Uterus (tissue), 4 donors: Measurements from ENCODE around the gene KIF26A. TPM values are rescaled to one million over a fixed set of nuclear protein-coding genes. Genes with fewer than 3 reads are reported as not detected.

Source experiments
- DNase-seq, 2 donors: peaks; one replicate each; pipeline ENCODE4 v3.0.0-alpha.2; 2019 to 2020
- H3K27ac ChIP-seq, 2 donors: fragments of 200-600 bp; sonication (generic); 1 replicate in 1 of 2; 2 replicates in 1 of 2; pipeline ENCODE4 v1.5.1; 2016 to 2018
- H3K27me3 ChIP-seq, 2 donors: fragments of 200-600 bp; sonication (generic); one replicate each; pipeline ENCODE4 v1.5.1; 2018 to 2019; ENCODE audit warnings: control low read depth in 1 of 2
- H3K36me3 ChIP-seq, 2 donors: fragments of 200-600 bp; sonication (generic); one replicate each; pipeline ENCODE4 v1.5.1; 2019; ENCODE audit warnings: control low read depth in 1 of 2
- H3K4me1 ChIP-seq, 2 donors: fragments of 200-600 bp; sonication (generic); one replicate each; pipeline ENCODE4 v1.5.1; 2018 to 2019; ENCODE audit warnings: control low read depth in 1 of 2
- H3K4me3 ChIP-seq, 2 donors: fragments of 200-600 bp; sonication (generic); 1 replicate in 1 of 2; 2 replicates in 1 of 2; pipeline ENCODE4 v1.5.1; 2018 to 2019; ENCODE audit warnings: mild to moderate bottlenecking in 1 of 2
- H3K9me3 ChIP-seq, 2 donors: fragments of 200-600 bp; sonication (generic); one replicate each; pipeline ENCODE4 v1.5.1; 2019; ENCODE audit warnings: control low read depth in 1 of 2
- CTCF ChIP-seq, 4 experiments: fragments of 200-600 bp in 2 of 4; fragments of 450-650 bp in 2 of 4; sonication (generic) in 2 of 4; IDR thresholded peaks; one replicate each; pipeline ENCODE4 v1.5.1; 2016 to 2019; ENCODE audit warnings: antibody characterized with exemption in 4 of 4, mild to moderate bottlenecking in 2 of 4, moderate library complexity in 1 of 4
- POLR2A ChIP-seq, 2 donors: fragments of 450-650 bp; IDR thresholded peaks; one replicate each; pipeline ENCODE4 v1.6.1; 2016; ENCODE audit warnings: antibody characterized with exemption in 2 of 2, mild to moderate bottlenecking in 1 of 2, moderate library complexity in 1 of 2
- intact Hi-C: fragments of 100-400 bp; cut with DNase I; formaldehyde crosslinking; loops from one replicate; pipeline ENCODE4 v1.15.1; 2023; ENCODE audit warnings: low total_unique reads
- total RNA-seq, 4 donors: library from RNA; depleted of rRNA in 3 of 4; stranded (reverse); fragments of >200 nt in 3 of 4; gene quantifications; one replicate each; pipeline versions ENCODE4 v1.1.0 to v1.2.4, GENCODE V29; 2014 to 2023
- donor health status: DM: yes; HTN: yes; CAD: no.

Gene KIF26A
- total RNA-seq, 4 donors from 2014 or later, result 4.1 to 10.5 (median 7.5) TPM

- Histone ChIP-seq H3K36me3 (no peaks in the 10 kb centered on the region), H3K4me1 (peaks cover 0 to 24% of the 10 kb centered on the region in 2 donors), H3K4me3 (no peak overlapping the region), H3K9me3 (no peaks in the 10 kb centered on the region), H3K27me3 (no peaks in the 10 kb centered on the region), H3K27ac (no peak overlapping the region)
- no peak for DNase-seq
- intact Hi-C loops, result no loop called here
- TF ChIP-seq CTCF (IDR thresholded peaks at IDR 0.05), result no peak
- TF ChIP-seq POLR2A (IDR thresholded peaks at IDR 0.05), result no peak
These were observed 1.8 kb downstream of the KIF26A start for GRCh38 chr14:104140213-104140462.

- Histone ChIP-seq H3K36me3 (no peaks in the 10 kb centered on the region), H3K4me1 (peaks cover 0 to 24% of the 10 kb centered on the region in 2 donors), H3K4me3 (no peak overlapping the region), H3K9me3 (no peaks in the 10 kb centered on the region), H3K27me3 (no peaks in the 10 kb centered on the region), H3K27ac (no peak overlapping the region)
- TF ChIP-seq CTCF (IDR thresholded peaks at IDR 0.05), result no peak
- no peak for TF ChIP-seq POLR2A (IDR thresholded peaks at IDR 0.05)
- intact Hi-C loops, result no loop called here
- DNase-seq, result no peak
These were observed 2.3 kb downstream of the KIF26A start for GRCh38 chr14:104140463-104141331.

- Histone ChIP-seq H3K27me3 (no peaks in the 10 kb centered on the region), H3K4me1 (peaks cover 0 to 21% of the 10 kb centered on the region in 2 donors), H3K9me3 (no peaks in the 10 kb centered on the region), H3K36me3 (no peaks in the 10 kb centered on the region), H3K27ac (no peak overlapping the region), H3K4me3 (no peak overlapping the region)
- intact Hi-C loops, result no loop called here
- no peak for DNase-seq
- TF ChIP-seq POLR2A (IDR thresholded peaks at IDR 0.05) (no peak), CTCF (IDR thresholded peaks at IDR 0.05) (no peak)
These were observed 3.3 kb downstream of the KIF26A start for GRCh38 chr14:104141621-104142091.

- H3K9me3 ChIP-seq, result no peaks in the 10 kb centered on the region
- H3K36me3 ChIP-seq, result no peaks in the 10 kb centered on the region
- intact Hi-C loops, result no loop called here
- no peak overlapping the region for H3K27ac ChIP-seq
- peaks cover 0 to 14% of the 10 kb centered on the region in 2 donors for H3K4me1 ChIP-seq
- TF ChIP-seq CTCF (IDR thresholded peaks at IDR 0.05) (no peak), POLR2A (IDR thresholded peaks at IDR 0.05) (no peak)
- no peak overlapping the region for H3K4me3 ChIP-seq
- H3K27me3 ChIP-seq, result no peaks in the 10 kb centered on the region
- no peak for DNase-seq
These were observed 4.0 kb downstream of the KIF26A start for GRCh38 chr14:104142136-104142945.

GRCh38 chr14:104142946-104143470 lies 4.6 kb downstream of the KIF26A start:
- Histone ChIP-seq H3K9me3 (no peaks in the 10 kb centered on the region), H3K27ac (no peak overlapping the region), H3K4me1 (peaks cover 0 to 9% of the 10 kb centered on the region in 2 donors), H3K36me3 (no peaks in the 10 kb centered on the region), H3K27me3 (no peaks in the 10 kb centered on the region), H3K4me3 (no peak overlapping the region)
- no peak for TF ChIP-seq CTCF (IDR thresholded peaks at IDR 0.05)
- TF ChIP-seq POLR2A (IDR thresholded peaks at IDR 0.05), result no peak
- intact Hi-C loops, result no loop called here
- no peak for DNase-seq
